Measurements from ENCODE around the gene CLNK.

- TF ChIP-seq, protein P1, sequence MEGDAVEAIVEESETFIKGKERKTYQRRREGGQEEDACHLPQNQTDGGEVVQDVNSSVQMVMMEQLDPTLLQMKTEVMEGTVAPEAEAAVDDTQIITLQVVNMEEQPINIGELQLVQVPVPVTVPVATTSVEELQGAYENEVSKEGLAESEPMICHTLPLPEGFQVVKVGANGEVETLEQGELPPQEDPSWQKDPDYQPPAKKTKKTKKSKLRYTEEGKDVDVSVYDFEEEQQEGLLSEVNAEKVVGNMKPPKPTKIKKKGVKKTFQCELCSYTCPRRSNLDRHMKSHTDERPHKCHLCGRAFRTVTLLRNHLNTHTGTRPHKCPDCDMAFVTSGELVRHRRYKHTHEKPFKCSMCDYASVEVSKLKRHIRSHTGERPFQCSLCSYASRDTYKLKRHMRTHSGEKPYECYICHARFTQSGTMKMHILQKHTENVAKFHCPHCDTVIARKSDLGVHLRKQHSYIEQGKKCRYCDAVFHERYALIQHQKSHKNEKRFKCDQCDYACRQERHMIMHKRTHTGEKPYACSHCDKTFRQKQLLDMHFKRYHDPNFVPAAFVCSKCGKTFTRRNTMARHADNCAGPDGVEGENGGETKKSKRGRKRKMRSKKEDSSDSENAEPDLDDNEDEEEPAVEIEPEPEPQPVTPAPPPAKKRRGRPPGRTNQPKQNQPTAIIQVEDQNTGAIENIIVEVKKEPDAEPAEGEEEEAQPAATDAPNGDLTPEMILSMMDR (conservative IDR thresholded peaks at IDR 0.05; ENCODE audit: low read length) = no peak
- TF ChIP-seq EZH2phosphoT487 (IDR thresholded peaks at IDR 0.05; ENCODE audit: borderline replicate concordance, low read depth, low read length) = no peak
Measured at GRCh38 chr4:10611673-10612072, 72.9 kb downstream of the CLNK start.

All from OCI-LY7 (cell line).